Measurements from ENCODE around the gene GLRX5. TPM values are rescaled to one million over a fixed set of nuclear protein-coding genes. Genes with fewer than 3 reads are reported as not detected.
A peak's percentile ranks its signal among the peaks of the same experiment; 100 is the strongest.

Gene GLRX5
- total RNA-seq, 2 experiments from 2014 or later: 30.4 to 34.5 TPM

DNA sequence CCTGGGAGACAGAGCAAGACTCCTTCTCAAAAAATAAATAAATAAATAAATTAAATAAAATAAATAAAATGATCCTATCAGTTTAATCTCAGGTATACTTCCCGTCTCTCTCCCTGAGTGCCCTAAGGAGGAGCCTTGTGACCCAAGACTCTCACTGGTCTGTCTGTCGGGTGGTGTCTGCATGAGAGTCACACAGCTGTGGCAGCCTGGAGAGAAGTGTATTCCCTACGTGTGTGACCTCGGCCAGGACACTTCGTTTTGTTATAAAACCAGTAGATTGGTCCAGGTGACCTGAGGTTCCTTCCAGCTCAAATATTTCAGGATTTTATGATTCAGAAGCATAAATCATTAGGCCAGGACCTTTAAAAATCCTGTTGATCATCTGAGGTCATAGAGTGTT lies 23.2 kb upstream of the GLRX5 start:
- Mint-ChIP-seq H3K4me3 (no peak overlapping the region), H3K9me3 (no peaks in the 10 kb centered on the region), H3K4me1 (peaks cover 74% of the 10 kb centered on the region), H3K27ac (no peak overlapping the region), H3K27me3 (no peaks in the 10 kb centered on the region), H3K36me3 (ENCODE audit: low read depth) (peaks cover 65% of the 10 kb centered on the region)
- no peak for DNase-seq
- POLR2A ChIA-PET: interaction anchor here (6.0 kb wide), 1 partner anchor 22 kb away, joined by 99 read pairs; the partner anchor contains the start of gene GLRX5
- CTCF ChIA-PET: interaction anchor here (1.2 kb wide), 1 partner anchor 15 kb away, joined by 3 read pairs; no protein-coding TSS in a partner anchor

GRCh38 chr14:95513291-95513690 lies 21.6 kb upstream of the GLRX5 start:
- H3K27me3 Mint-ChIP-seq: no peaks in the 10 kb centered on the region
- H3K27ac Mint-ChIP-seq: peak overlapping the region; percentile 30
- peaks cover 51% of the 10 kb centered on the region for H3K36me3 Mint-ChIP-seq (ENCODE audit: low read depth)
- H3K4me1 Mint-ChIP-seq: peaks cover 73% of the 10 kb centered on the region
- peak overlapping the region; percentile 22 for H3K4me3 Mint-ChIP-seq
- POLR2A ChIA-PET: interaction anchor here (4.7 to 6.0 kb wide), 4 partner anchors 10 to 21 kb away, joined by 29 to 99 read pairs (median 53); partner anchors contain the start of gene GLRX5
- DNase-seq: no peak
- no peaks in the 10 kb centered on the region for H3K9me3 Mint-ChIP-seq
- CTCF ChIA-PET: interaction anchor here (1.1 to 8.5 kb wide), 4 partner anchors 13 to 49 kb away, joined by 3 to 118 read pairs (median 4); no protein-coding TSS in a partner anchor

- no peak for DNase-seq
- Mint-ChIP-seq H3K9me3 (no peaks in the 10 kb centered on the region), H3K27me3 (no peaks in the 10 kb centered on the region), H3K27ac (peak overlapping the region; percentile 77), H3K4me1 (peaks cover 79% of the 10 kb centered on the region), H3K4me3 (peak overlapping the region; percentile 92), H3K36me3 (ENCODE audit: low read depth) (peaks cover 43% of the 10 kb centered on the region)
- CTCF ChIA-PET: interaction anchor here (0.6 to 8.5 kb wide), 7 partner anchors 11 to 74 kb away, joined by 3 to 118 read pairs (median 4); no protein-coding TSS in a partner anchor
- POLR2A ChIA-PET: interaction anchor here (0.8 to 6.0 kb wide), 10 partner anchors 10 to 62 kb away, joined by 3 to 99 read pairs (median 12); partner anchors contain the start of gene GLRX5
Observed at GRCh38 chr14:95514131-95515079, 20.4 kb upstream of the GLRX5 start.

GRCh38 chr14:95515080-95515489 lies 19.8 kb upstream of the GLRX5 start:
- POLR2A ChIA-PET: interaction anchor here (0.8 to 6.0 kb wide), 11 partner anchors 9 to 62 kb away, joined by 3 to 99 read pairs (median 6); partner anchors contain the start of gene GLRX5
- DNase-seq: no peak

DNA sequence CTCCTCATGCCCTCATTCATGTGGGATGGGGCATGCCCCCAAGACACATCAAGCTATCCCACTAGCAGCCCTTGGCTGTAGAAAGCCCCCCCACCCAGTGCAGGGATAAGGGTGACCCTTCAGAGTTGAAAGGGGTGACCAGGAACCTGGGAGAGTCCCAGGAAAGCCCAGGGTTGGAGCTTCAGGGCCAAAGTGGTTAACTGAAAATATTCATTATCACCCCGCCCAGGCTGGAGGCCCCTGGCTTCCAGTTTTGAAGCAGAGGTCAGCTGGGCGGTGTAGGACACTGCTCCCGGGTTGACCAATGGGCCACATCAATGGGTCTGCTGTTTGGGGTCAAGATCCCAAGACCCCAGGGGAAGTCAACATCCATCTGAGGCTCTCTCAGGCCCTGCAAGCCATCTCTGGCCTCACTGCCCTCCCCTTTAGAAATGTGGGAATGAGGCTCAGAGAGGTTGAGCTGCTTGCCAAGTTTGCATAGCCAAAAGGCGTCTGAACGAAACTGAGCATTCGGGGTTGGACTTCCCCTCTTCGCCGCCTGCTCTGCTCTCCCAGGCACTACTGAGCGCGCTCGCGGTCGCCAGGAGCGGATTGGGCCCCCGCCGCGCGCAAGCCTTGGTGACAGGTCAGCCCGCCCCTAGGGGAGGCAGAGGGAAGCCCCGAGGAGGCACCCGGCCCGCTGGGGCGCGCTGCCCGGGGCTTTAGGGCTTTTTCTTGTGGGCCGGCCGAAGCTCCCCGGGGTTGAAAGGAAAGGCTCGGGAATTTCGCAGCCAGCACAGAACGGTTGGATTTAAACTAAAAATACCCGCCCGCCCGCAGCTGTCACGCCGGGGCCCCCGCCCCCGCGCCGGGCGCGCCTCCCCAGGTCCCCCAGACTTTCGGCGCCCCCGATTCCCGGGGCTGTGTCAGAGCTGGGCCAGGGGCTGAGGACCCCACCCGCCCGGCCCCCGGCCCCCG lies 19.0 kb upstream of the GLRX5 start:
- Mint-ChIP-seq H3K36me3 (ENCODE audit: low read depth) (peaks cover 34% of the 10 kb centered on the region), H3K27me3 (no peaks in the 10 kb centered on the region), H3K4me3 (peak overlapping the region; percentile 92), H3K27ac (peak overlapping the region; percentile 87), H3K4me1 (peaks cover 77% of the 10 kb centered on the region), H3K9me3 (no peaks in the 10 kb centered on the region)
- peak; percentile 86 for DNase-seq
- ChIA-PET CTCF (interaction anchor here (0.6 to 8.5 kb wide), 9 partner anchors 11 to 89 kb away, joined by 3 to 118 read pairs (median 5); no protein-coding TSS in a partner anchor), POLR2A (interaction anchor here (0.6 to 6.0 kb wide), 16 partner anchors 8 to 409 kb away, joined by 3 to 99 read pairs (median 4); partner anchors contain the start of gene GLRX5)

More at GRCh38 chr14:95515080-95515489, 19.8 kb upstream of the GLRX5 start:
- Mint-ChIP-seq H3K4me1 (peaks cover 79% of the 10 kb centered on the region), H3K4me3 (peak overlapping the region; percentile 92), H3K27me3 (no peaks in the 10 kb centered on the region), H3K27ac (peak overlapping the region; percentile 77), H3K36me3 (ENCODE audit: low read depth) (peaks cover 40% of the 10 kb centered on the region), H3K9me3 (no peaks in the 10 kb centered on the region)
- CTCF ChIA-PET: interaction anchor here (0.6 to 8.5 kb wide), 7 partner anchors 11 to 75 kb away, joined by 3 to 118 read pairs (median 5); no protein-coding TSS in a partner anchor

GRCh38 chr14:95516554-95517181 lies 18.2 kb upstream of the GLRX5 start, which contains the start of gene SYNE3:
SYNE3 (minus strand) TSS chr14:95516650; CDS start chr14:95475821, 40,829 bp downstream.
- Mint-ChIP-seq H3K36me3 (ENCODE audit: low read depth) (peaks cover 28% of the 10 kb centered on the region), H3K9me3 (no peaks in the 10 kb centered on the region), H3K27ac (peak within 1 kb of the TSS; percentile 99), H3K27me3 (no peaks in the 10 kb centered on the region), H3K4me3 (peak within 1 kb of the TSS; percentile 92), H3K4me1 (peaks cover 76% of the 10 kb centered on the region)
- ChIA-PET CTCF (interaction anchor here (0.8 to 8.5 kb wide), 6 partner anchors 10 to 90 kb away, joined by 3 to 118 read pairs (median 4); no protein-coding TSS in a partner anchor), POLR2A (interaction anchor here (0.6 to 6.0 kb wide), 13 partner anchors 8 to 409 kb away, joined by 3 to 99 read pairs (median 6); partner anchors contain the start of gene GLRX5)
- peak; percentile 71 for DNase-seq

DNA sequence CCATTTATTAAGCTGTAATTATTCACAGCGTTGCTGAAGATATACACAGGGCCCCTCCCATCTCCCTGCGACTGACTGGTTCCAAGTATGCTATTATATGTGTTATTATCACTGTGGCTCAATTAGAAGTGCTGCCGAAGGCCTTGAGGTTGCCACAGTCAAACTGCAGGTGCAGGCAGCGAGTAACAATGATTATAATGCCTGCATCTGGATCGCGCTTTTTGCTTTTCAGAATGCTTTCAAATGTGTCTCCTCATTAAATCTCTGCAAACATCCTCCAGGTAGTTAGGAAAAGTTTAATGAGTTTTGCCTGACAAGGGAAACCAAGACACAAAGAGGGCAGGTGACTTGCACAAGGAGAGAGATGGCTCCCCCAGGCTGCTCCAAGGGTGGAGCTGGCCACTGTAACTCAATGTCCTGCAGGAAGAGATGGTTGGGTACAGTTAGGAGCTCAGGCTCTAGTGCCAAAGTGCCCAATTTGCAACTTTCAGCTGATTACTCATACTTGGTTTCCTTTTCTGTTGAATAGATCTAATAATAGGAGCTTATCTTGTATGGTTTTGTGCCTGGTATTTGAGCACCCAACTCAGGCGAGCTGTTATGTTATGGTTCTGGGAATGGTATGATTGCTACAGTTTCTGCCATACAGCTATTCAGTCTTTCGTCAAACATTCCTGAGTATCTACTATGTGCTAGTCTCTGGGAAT lies 16.7 kb upstream of the GLRX5 start:
- peaks cover 82% of the 10 kb centered on the region for H3K4me1 Mint-ChIP-seq
- DNase-seq: no peak

GRCh38 chr14:95519699-95520098 lies 15.2 kb upstream of the GLRX5 start:
- ChIA-PET CTCF (interaction anchor here (1.0 to 8.5 kb wide), 4 partner anchors 7 to 17 kb away, joined by 3 to 118 read pairs (median 8); partner anchors contain the start of gene GLRX5), POLR2A (interaction anchor here (0.6 to 9.2 kb wide), 8 partner anchors 9 to 56 kb away, joined by 3 to 199 read pairs (median 7); partner anchors contain the start of gene GLRX5)
- Mint-ChIP-seq H3K27ac (peak overlapping the region; percentile 99), H3K9me3 (no peaks in the 10 kb centered on the region), H3K27me3 (no peaks in the 10 kb centered on the region), H3K4me1 (peaks cover 82% of the 10 kb centered on the region), H3K36me3 (ENCODE audit: low read depth) (peaks cover 18% of the 10 kb centered on the region), H3K4me3 (peak overlapping the region; percentile 57)
- DNase-seq: peak; percentile 82

More for the DNA sequence above, 16.7 kb upstream of the GLRX5 start:
- peaks cover 27% of the 10 kb centered on the region for H3K36me3 Mint-ChIP-seq (ENCODE audit: low read depth)
- peak overlapping the region; percentile 99 for H3K27ac Mint-ChIP-seq
- H3K9me3 Mint-ChIP-seq: no peaks in the 10 kb centered on the region
- POLR2A ChIA-PET: interaction anchor here (0.7 to 9.2 kb wide), 9 partner anchors 9 to 73 kb away, joined by 3 to 199 read pairs (median 3); partner anchors contain the start of gene GLRX5
- no peaks in the 10 kb centered on the region for H3K27me3 Mint-ChIP-seq
- peak overlapping the region; percentile 76 for H3K4me3 Mint-ChIP-seq
- CTCF ChIA-PET: interaction anchor here (1.1 to 8.5 kb wide), 5 partner anchors 8 to 91 kb away, joined by 3 to 118 read pairs (median 5); partner anchors contain the start of gene GLRX5

DNA sequence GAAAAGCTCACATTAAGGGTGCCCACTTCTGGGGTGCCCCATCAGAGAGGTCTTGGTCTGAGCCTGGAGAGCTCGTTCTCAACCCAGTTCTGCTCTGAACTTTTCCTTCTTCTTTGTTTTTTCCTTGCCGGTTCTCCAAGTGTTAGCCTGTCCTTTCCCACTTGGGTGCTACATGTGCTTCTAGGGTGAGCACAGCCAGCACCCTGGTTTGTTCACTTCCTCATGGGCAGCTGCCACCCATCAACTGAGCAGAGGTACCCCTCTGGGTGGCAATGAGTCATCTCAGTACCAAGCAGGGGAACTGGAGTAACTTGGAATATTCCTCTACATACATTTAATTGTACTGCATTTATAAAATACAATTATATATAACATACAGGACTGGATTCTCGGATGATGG lies 14.5 kb upstream of the GLRX5 start:
- POLR2A ChIA-PET: interaction anchor here (0.7 to 9.2 kb wide), 7 partner anchors 9 to 57 kb away, joined by 3 to 199 read pairs (median 8); partner anchors contain the start of gene GLRX5
- Mint-ChIP-seq H3K9me3 (no peaks in the 10 kb centered on the region), H3K4me3 (peak overlapping the region; percentile 57), H3K4me1 (peaks cover 82% of the 10 kb centered on the region), H3K27me3 (no peaks in the 10 kb centered on the region), H3K36me3 (ENCODE audit: low read depth) (peaks cover 13% of the 10 kb centered on the region), H3K27ac (peak overlapping the region; percentile 99)
- CTCF ChIA-PET: interaction anchor here (1.0 to 8.5 kb wide), 3 partner anchors 6 to 13 kb away, joined by 3 to 118 read pairs (median 14); partner anchors contain the start of gene GLRX5
- no peak for DNase-seq

GRCh38 chr14:95521001-95521400 lies 13.8 kb upstream of the GLRX5 start:
- CTCF ChIA-PET: interaction anchor here (1.6 kb wide), 1 partner anchor 13 kb away, joined by 14 read pairs; the partner anchor contains the start of gene GLRX5

More at GRCh38 chr14:95521001-95521400, 13.8 kb upstream of the GLRX5 start:
- H3K4me3 Mint-ChIP-seq: no peak overlapping the region
- peaks cover 8% of the 10 kb centered on the region for H3K36me3 Mint-ChIP-seq (ENCODE audit: low read depth)
- no peaks in the 10 kb centered on the region for H3K9me3 Mint-ChIP-seq
- H3K27me3 Mint-ChIP-seq: no peaks in the 10 kb centered on the region
- H3K4me1 Mint-ChIP-seq: peaks cover 86% of the 10 kb centered on the region
- DNase-seq: no peak
- POLR2A ChIA-PET: interaction anchor here (1.2 to 9.2 kb wide), 5 partner anchors 12 to 41 kb away, joined by 6 to 199 read pairs (median 29); partner anchors contain the start of gene GLRX5
- H3K27ac Mint-ChIP-seq: no peak overlapping the region

Measured in activated CD4-positive, alpha-beta memory T cell treated with anti-CD3 and anti-CD28 coated beads, Interleukin-2, amount 10 ng/mL, durations not matched to agents 7 days and 5 days (primary cell).